ENCODE data around the gene LDB2. TPM values are rescaled to one million over a fixed set of nuclear protein-coding genes. Genes with fewer than 3 reads are reported as not detected.
"Not testable (repeated sequence)": the region's sequence is repeated elsewhere in the genome, so short reads cannot be mapped to it uniquely, and the experiment has no call there.

Gene LDB2
- total and polyA plus RNA-seq, 2 donors (not counting 3 experiments of a cell fraction or from before 2014, with no cell fraction given) = 127 to 223 TPM

DNA sequence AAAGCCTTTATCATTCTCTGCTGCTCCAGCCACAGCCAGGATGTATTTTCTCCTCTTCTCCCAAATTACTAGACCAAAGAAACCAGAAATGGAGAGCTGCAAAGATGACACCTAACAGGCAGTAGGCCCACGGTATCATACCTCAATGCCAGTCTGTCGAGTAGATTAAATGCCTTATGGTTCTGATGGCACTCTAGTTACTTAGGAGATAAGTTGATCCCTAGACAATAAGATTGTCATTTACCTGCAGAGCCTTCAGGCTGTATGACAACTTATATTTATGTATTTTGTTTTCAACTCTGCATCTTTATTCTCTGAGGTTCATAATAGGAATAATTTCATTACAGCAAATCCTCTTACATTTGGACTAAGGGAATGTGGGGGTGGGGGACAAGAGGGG, 262.1 kb downstream of the LDB2 start:
- H4K20me1 ChIP-seq (replicated peaks; ENCODE audit: control insufficient read depth, extremely low read depth, insufficient read depth, low read length) = no peaks in the 10 kb centered on the region
- H3K4me2 ChIP-seq (ENCODE audit: insufficient read depth, low read length) = no peak overlapping the region
- TF ChIP-seq POLR2AphosphoS5 (IDR thresholded peaks at IDR 0.05; ENCODE audit: insufficient read depth, low read depth, low read length) (no peak), GATA2 (IDR thresholded peaks at IDR 0.05; ENCODE audit: insufficient read depth, insufficient read length, low read depth, low read length) (no peak), POLR2A (IDR thresholded peaks at IDR 0.05; ENCODE audit: low read depth, low read length) (no peak), EZH2 (IDR thresholded peaks at IDR 0.05; ENCODE audit: borderline replicate concordance, low read depth, low read length, severe bottlenecking) (no peak), MYC (IDR thresholded peaks at IDR 0.05; ENCODE audit: low read depth, low read length) (no peak), FOS (IDR thresholded peaks at IDR 0.05; ENCODE audit: borderline replicate concordance, insufficient read depth, low read length) (no peak), JUN (IDR thresholded peaks at IDR 0.05; ENCODE audit: borderline replicate concordance, insufficient read depth, insufficient read length, low read depth) (no peak)
- TF ChIP-seq, protein P1, sequence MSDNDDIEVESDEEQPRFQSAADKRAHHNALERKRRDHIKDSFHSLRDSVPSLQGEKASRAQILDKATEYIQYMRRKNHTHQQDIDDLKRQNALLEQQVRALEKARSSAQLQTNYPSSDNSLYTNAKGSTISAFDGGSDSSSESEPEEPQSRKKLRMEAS (IDR thresholded peaks at IDR 0.05; ENCODE audit: insufficient read depth, insufficient read length) = no peak
- BruUV-seq (replicated peaks) = no TSS peak
- CTCF ChIA-PET = no interaction called here
- H2AFZ ChIP-seq (ENCODE audit: low read depth, low read length) = no peak overlapping the region
- DNase-seq (ENCODE audit: low read depth, low spot score) (no peak), FAIRE-seq (no peak)
- intact Hi-C loops (cut with micrococcal nuclease) = no loop called here
- dilution Hi-C loops (cut with MboI; ENCODE audit: extremely low pct_ligation_motif_present, low sequenced_read_pairs) = no loop called here
- no peaks in the 10 kb centered on the region for H3K27me3 ChIP-seq (ENCODE audit: control insufficient read depth in 2 of 2, insufficient read depth in 2 of 2, low read length in 2 of 2)
- no peaks in the 10 kb centered on the region for H3K79me2 ChIP-seq (ENCODE audit: control insufficient read depth, insufficient read depth, low read length)
- H3K9me3 ChIP-seq (replicated peaks; ENCODE audit: control insufficient read depth, insufficient read depth, low read length) = no peaks in the 10 kb centered on the region
- no peaks in the 10 kb centered on the region for H3K9me1 ChIP-seq (replicated peaks; ENCODE audit: control insufficient read depth, extremely low read depth, insufficient read depth, low read length)
- no peak overlapping the region for H3K4me3 ChIP-seq (replicated peaks in 1 of 3; ENCODE audit: insufficient read depth in 1 of 3, low read depth in 1 of 3, low read length in 3 of 3)
- no peak overlapping the region for H3K27ac ChIP-seq (ENCODE audit: insufficient read depth, low read depth, low read length)
- POLR2A ChIA-PET = no interaction called here
- no peaks in the 10 kb centered on the region for H3K36me3 ChIP-seq (ENCODE audit: control insufficient read depth in 2 of 2, extremely low read depth in 1 of 2, insufficient read depth in 2 of 2, low read length in 2 of 2)
- H3K9ac ChIP-seq (replicated peaks; ENCODE audit: extremely low read depth, insufficient read depth, low read length) = no peak overlapping the region
- H3K4me1 ChIP-seq (ENCODE audit: control insufficient read depth, extremely low read depth, insufficient read depth, low read length) = no peaks in the 10 kb centered on the region

DNA sequence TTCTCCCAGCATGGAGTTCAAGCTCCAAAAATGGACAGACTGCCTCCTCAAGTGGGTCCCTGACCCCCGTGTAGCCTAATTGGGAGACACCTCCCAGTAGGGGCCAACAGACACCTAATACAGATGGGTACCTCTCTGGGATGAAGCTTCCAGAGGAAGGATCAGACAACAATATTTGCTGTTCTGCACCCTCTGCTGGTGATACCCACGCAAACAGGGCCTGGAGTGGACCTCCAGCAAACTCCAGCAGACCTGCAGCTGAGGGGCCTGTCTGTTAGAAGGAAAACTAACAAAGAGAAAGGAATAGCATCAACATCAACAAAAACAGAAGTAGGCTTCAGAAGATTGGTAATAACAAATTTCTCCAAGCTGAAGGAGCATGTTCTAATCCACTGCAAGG, 269.2 kb downstream of the LDB2 start:
- intact Hi-C loops (cut with micrococcal nuclease); H3K27me3 ChIP-seq (ENCODE audit: control insufficient read depth in 2 of 2, insufficient read depth in 2 of 2, low read length in 2 of 2); H3K27ac ChIP-seq (ENCODE audit: insufficient read depth, low read depth, low read length); H3K4me3 ChIP-seq (replicated peaks in 1 of 3; ENCODE audit: insufficient read depth in 1 of 3, low read depth in 1 of 3, low read length in 3 of 3); H3K4me2 ChIP-seq (ENCODE audit: insufficient read depth, low read length); H3K9me3 ChIP-seq (replicated peaks; ENCODE audit: control insufficient read depth, insufficient read depth, low read length); H3K4me1 ChIP-seq (ENCODE audit: control insufficient read depth, extremely low read depth, insufficient read depth, low read length); POLR2A ChIA-PET; H2AFZ ChIP-seq (ENCODE audit: low read depth, low read length); H3K9ac ChIP-seq (replicated peaks; ENCODE audit: extremely low read depth, insufficient read depth, low read length); H4K20me1 ChIP-seq (replicated peaks; ENCODE audit: control insufficient read depth, extremely low read depth, insufficient read depth, low read length); BruUV-seq (replicated peaks); H3K36me3 ChIP-seq (ENCODE audit: control insufficient read depth in 2 of 2, extremely low read depth in 1 of 2, insufficient read depth in 2 of 2, low read length in 2 of 2); H3K9me1 ChIP-seq (replicated peaks; ENCODE audit: control insufficient read depth, extremely low read depth, insufficient read depth, low read length); H3K79me2 ChIP-seq (ENCODE audit: control insufficient read depth, insufficient read depth, low read length); FAIRE-seq; DNase-seq (ENCODE audit: low read depth, low spot score); dilution Hi-C loops (cut with MboI; ENCODE audit: extremely low pct_ligation_motif_present, low sequenced_read_pairs): not testable (repeated sequence)
- CTCF ChIA-PET = interaction anchor here (1.6 to 1.8 kb wide), 2 partner anchors 29 to 74 kb away, joined by 4 read pairs; no protein-coding TSS in a partner anchor

DNA sequence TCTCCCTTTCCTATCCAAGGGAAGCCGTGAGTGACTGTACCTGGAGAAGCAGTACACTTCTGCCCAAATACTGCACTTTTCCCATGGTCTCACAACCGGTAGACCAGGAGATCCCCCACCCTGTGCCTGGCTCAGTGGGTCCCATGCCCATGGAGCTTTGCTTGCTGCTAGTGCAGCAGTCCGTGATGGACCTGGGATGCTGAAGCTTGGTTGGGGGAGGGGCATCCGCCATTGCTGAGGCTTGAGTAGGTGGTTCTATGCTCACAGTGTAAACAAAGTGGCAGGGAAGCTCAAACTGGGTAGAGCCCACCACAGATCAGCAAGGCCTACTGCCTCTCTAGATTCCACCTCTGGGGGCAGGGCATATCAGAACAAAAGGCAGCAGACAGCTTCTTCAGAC, 269.6 kb downstream of the LDB2 start:
- H4K20me1 ChIP-seq (replicated peaks; ENCODE audit: control insufficient read depth, extremely low read depth, insufficient read depth, low read length); H3K9ac ChIP-seq (replicated peaks; ENCODE audit: extremely low read depth, insufficient read depth, low read length); DNase-seq (ENCODE audit: low read depth, low spot score); H3K4me2 ChIP-seq (ENCODE audit: insufficient read depth, low read length); H2AFZ ChIP-seq (ENCODE audit: low read depth, low read length); H3K27me3 ChIP-seq (ENCODE audit: control insufficient read depth in 2 of 2, insufficient read depth in 2 of 2, low read length in 2 of 2); H3K4me3 ChIP-seq (replicated peaks in 1 of 3; ENCODE audit: insufficient read depth in 1 of 3, low read depth in 1 of 3, low read length in 3 of 3); H3K9me3 ChIP-seq (replicated peaks; ENCODE audit: control insufficient read depth, insufficient read depth, low read length); intact Hi-C loops (cut with micrococcal nuclease); H3K9me1 ChIP-seq (replicated peaks; ENCODE audit: control insufficient read depth, extremely low read depth, insufficient read depth, low read length); dilution Hi-C loops (cut with MboI; ENCODE audit: extremely low pct_ligation_motif_present, low sequenced_read_pairs); H3K36me3 ChIP-seq (ENCODE audit: control insufficient read depth in 2 of 2, extremely low read depth in 1 of 2, insufficient read depth in 2 of 2, low read length in 2 of 2); H3K79me2 ChIP-seq (ENCODE audit: control insufficient read depth, insufficient read depth, low read length); BruUV-seq (replicated peaks); H3K27ac ChIP-seq (ENCODE audit: insufficient read depth, low read depth, low read length); FAIRE-seq; POLR2A ChIA-PET; H3K4me1 ChIP-seq (ENCODE audit: control insufficient read depth, extremely low read depth, insufficient read depth, low read length): not testable (repeated sequence)
- CTCF ChIA-PET = interaction anchor here (1.6 to 1.8 kb wide), 2 partner anchors 28 to 75 kb away, joined by 4 read pairs; no protein-coding TSS in a partner anchor
